GM12878 (cell line): ENCODE results near the gene RCC1. TPM values are rescaled to one million over a fixed set of nuclear protein-coding genes. Genes with fewer than 3 reads are reported as not detected.

Experiments
- ATAC-seq: fragments of 200-7000 bp; cut with Tn5 transposase; 3 replicates; pipeline ENCODE4 v1.9.1; 2020; ENCODE audit warnings: mild to moderate bottlenecking, moderate library complexity
- BruUV-seq: library from RNA; stranded (reverse); fragments of 400-500 nt; replicated peaks from 2 replicates; lab custom pipeline; 2021; lab: Mats Ljungman, UMichigan
- CTCF ChIA-PET: fragments of 300-600 bp; sonication (Branson Sonifier 250); formaldehyde crosslinking; extraction: SDS; loops from one replicate; lab custom pipeline; 2021; ENCODE audit warnings: inconsistent platforms; lab: Yijun Ruan, JAX
- POLR2A ChIA-PET: fragments of 350-600 bp; formaldehyde crosslinking; extraction: SDS; loops from one replicate; lab custom pipeline; 2021; ENCODE audit warnings: inconsistent platforms; lab: Charles Lee
- RAD21 ChIA-PET: fragments of 300-600 bp; sonication (Branson Sonifier 250); formaldehyde crosslinking; loops from one replicate; lab custom pipeline; 2023; ENCODE audit warnings: antibody characterized with exemption; ENCODE audit not compliant: unreplicated experiment; lab: Charles Lee
- SMC1A ChIA-PET: fragments of 300-600 bp; sonication (Branson Sonifier 250); formaldehyde crosslinking; loops from one replicate; lab custom pipeline; 2023; ENCODE audit not compliant: unreplicated experiment, uncharacterized antibody; lab: Charles Lee
- DNase-seq: peaks from one replicate; pipeline ENCODE4 v3.0.0-alpha.2; 2011; ENCODE audit warnings: low read depth, low spot score
- FAIRE-seq: peaks from 3 replicates; lab custom pipeline; 2011; peaks lifted over from hg19 to GRCh38; lab: Jason Lieb, UNC
- H2AFZ ChIP-seq: 2 replicates; pipeline ENCODE4 v1.6.0; 2011; ENCODE audit warnings: low read depth, low read length, control low read depth; ENCODE audit not compliant: control insufficient read depth
- H3K27ac ChIP-seq: 2 replicates; pipeline ENCODE4 v1.5.1; 2011; ENCODE audit warnings: control low read depth; ENCODE audit not compliant: control insufficient read depth, insufficient read depth
- H3K27me3 ChIP-seq, 2 experiments: replicated peaks in 1 of 2; 2 replicates each; pipeline versions ENCODE4 v1.6.0 to v1.6.1; 2011; ENCODE audit warnings: low read length in 1 of 2; ENCODE audit not compliant: control insufficient read depth in 2 of 2, insufficient read depth in 2 of 2
- H3K36me3 ChIP-seq, 2 experiments: 2 replicates each; pipeline ENCODE4 v1.5.1; 2011; ENCODE audit warnings: low read length in 1 of 2; ENCODE audit not compliant: control insufficient read depth in 2 of 2, insufficient read depth in 2 of 2
- H3K4me1 ChIP-seq: 2 replicates; pipeline ENCODE4 v1.6.1; 2011; ENCODE audit warnings: mild to moderate bottlenecking, low read length, moderate library complexity, mixed read lengths; ENCODE audit not compliant: control insufficient read depth, insufficient read depth
- H3K4me2 ChIP-seq: 2 replicates; pipeline ENCODE4 v1.6.0; 2011; ENCODE audit warnings: control low read depth; ENCODE audit not compliant: control insufficient read depth, insufficient read depth
- H3K4me3 ChIP-seq: fragments of 200-600 bp; sonication (generic); 2 replicates; pipeline ENCODE4 v1.5.1; 2016
- H3K79me2 ChIP-seq: 2 replicates; pipeline ENCODE4 v1.6.0; 2011; ENCODE audit warnings: low read length; ENCODE audit not compliant: control insufficient read depth, insufficient read depth
- H3K9ac ChIP-seq: 2 replicates; pipeline ENCODE4 v1.8.0; 2011; ENCODE audit warnings: low read length, control low read depth, mixed read lengths; ENCODE audit not compliant: control insufficient read depth, insufficient read depth
- H3K9me3 ChIP-seq: replicated peaks from 3 replicates; pipeline ENCODE4 v1.5.1; 2011; ENCODE audit warnings: mild to moderate bottlenecking, low read length; ENCODE audit not compliant: control insufficient read depth, insufficient read depth
- H4K20me1 ChIP-seq: 2 replicates; pipeline ENCODE4 v1.6.0; 2011; ENCODE audit not compliant: control insufficient read depth, insufficient read depth
- ASH2L ChIP-seq: fragments of 300-600, 200-600 bp; sonication (generic); IDR thresholded peaks from 2 replicates; pipeline ENCODE4 v1.6.1; 2017; ENCODE audit warnings: low read depth, mild to moderate bottlenecking, borderline replicate concordance
- BRCA1 ChIP-seq: IDR thresholded peaks from 2 replicates; pipeline ENCODE4 v1.6.1; 2011; ENCODE audit warnings: low read depth, low read length, improper control_type of control experiment
- CHD2 ChIP-seq: IDR thresholded peaks from 2 replicates; pipeline ENCODE4 v1.6.1; 2011; ENCODE audit warnings: low read depth, low read length, improper control_type of control experiment, borderline replicate concordance
- HDAC6 ChIP-seq: fragments of 200-600 bp; sonication (generic); IDR thresholded peaks from one replicate; pipeline ENCODE4 v1.8.0; 2017; ENCODE audit warnings: antibody characterized with exemption; ENCODE audit not compliant: unreplicated experiment
- IRF3 ChIP-seq: fragments of 450-650 bp; IDR thresholded peaks from 2 replicates; pipeline ENCODE4 v1.6.1; 2014; ENCODE audit warnings: mild to moderate bottlenecking
- JUND ChIP-seq: IDR thresholded peaks from 2 replicates; pipeline ENCODE4 v1.6.1; 2012; ENCODE audit warnings: low read depth, mild to moderate bottlenecking, low read length, improper control_type of control experiment, moderate library complexity
- KLF5 ChIP-seq: fragments of 450-650 bp; IDR thresholded peaks from 2 replicates; pipeline ENCODE4 v1.6.1; 2014; ENCODE audit warnings: mild to moderate bottlenecking; ENCODE audit not compliant: partially characterized antibody
- MAX ChIP-seq: IDR thresholded peaks from 2 replicates; pipeline ENCODE4 v1.6.1; 2012; ENCODE audit warnings: low read depth, low read length, improper control_type of control experiment
- NR2F1 ChIP-seq: fragments of 450-650 bp; conservative IDR thresholded peaks from 2 replicates; pipeline ENCODE4 v1.6.1; 2017; ENCODE audit warnings: mild to moderate bottlenecking
- REST ChIP-seq: IDR thresholded peaks from 2 replicates; pipeline ENCODE4 v1.6.1; 2012; ENCODE audit warnings: mild to moderate bottlenecking, low read depth, low read length
- SKIL ChIP-seq: fragments of 450-650 bp; IDR thresholded peaks from 2 replicates; pipeline ENCODE4 v1.6.1; 2017; ENCODE audit warnings: mild to moderate bottlenecking, low read depth, inconsistent platforms; ENCODE audit not compliant: poor library complexity, severe bottlenecking
- SMARCA5 ChIP-seq: fragments of 450-650 bp; IDR thresholded peaks from 2 replicates; pipeline ENCODE4 v1.6.1; 2017; ENCODE audit warnings: mild to moderate bottlenecking
- STAT1 ChIP-seq: fragments of 450-650 bp; conservative IDR thresholded peaks from 2 replicates; pipeline ENCODE4 v1.6.1; 2014; ENCODE audit warnings: antibody characterized with exemption, mild to moderate bottlenecking
- TCF3 ChIP-seq: IDR thresholded peaks from 2 replicates; pipeline ENCODE4 v1.6.1; 2012; ENCODE audit warnings: low read depth, mild to moderate bottlenecking, low read length, borderline replicate concordance; ENCODE audit not compliant: insufficient read depth
- ZNF384 ChIP-seq: IDR thresholded peaks from 2 replicates; pipeline ENCODE4 v1.6.1; 2012; ENCODE audit warnings: low read depth, mild to moderate bottlenecking, low read length, improper control_type of control experiment, borderline replicate concordance
- WGBS: methylation state at CpG from one replicate; pipeline ENCODE4 v1.1.6; 2016; ENCODE audit warnings: low lambda C conversion rate; ENCODE audit not compliant: insufficient replicate concordance, insufficient coverage; ENCODE audit errors: missing lambda C conversion rate; 5-methylcytosine and 5-hydroxymethylcytosine counted together
- in situ Hi-C: fragments of 300-500 bp; cut with MboI; formaldehyde crosslinking; loops from 9 replicates; pipeline ENCODE4 v1.14.3; 2018; ENCODE audit warnings: mixed read lengths
- intact Hi-C: fragments of 100-400 bp; cut with micrococcal nuclease; formaldehyde crosslinking; loops from one replicate; pipeline ENCODE4 v1.14.2; 2022; ENCODE audit not compliant: unreplicated experiment
- polyA plus RNA-seq, 11 experiments: library from polyadenylated mRNA; depleted of rRNA in 4 of 11; unstranded in 6 of 11; stranded (reverse) in 5 of 11; fragments of >200 nt; fragmentation: Nextera tagmentation in 4 of 11; fragmentation: Illumina TruSeq in 1 of 11; extraction: Ambion mirVana in 4 of 11; extraction: Trizol in 1 of 11; gene quantifications; 1 replicate in 1 of 11; 2 replicates in 10 of 11; pipeline versions ENCODE4 v1.2.1 to v1.2.3, GENCODE V29; 2011 to 2016; ENCODE audit warnings: inconsistent platforms in 2 of 11, missing spikeins in 2 of 11, low read depth in 1 of 11
- total RNA-seq, 4 experiments: library from RNA; depleted of rRNA in 3 of 4; stranded (reverse); fragments of >200 nt in 3 of 4; fragmentation: Illumina TruSeq in 1 of 4; extraction: Trizol in 1 of 4; gene quantifications; 2 replicates each; pipeline versions ENCODE4 v1.2.1 to v1.2.3, GENCODE V29; 2013 to 2021

Gene RCC1
- total and polyA plus RNA-seq, 10 of the 15 experiments (the other 5 are each of a cell fraction or from before 2014, with no cell fraction given), result 8.3 to 99.4 (median 74.6) TPM

- WGBS, result 21% methylated on average over 8 of the region's 8 CpGs
- ChIA-PET CTCF (interaction anchor here (0.6 to 8.9 kb wide), 9 partner anchors 10 to 275 kb away, joined by 3 to 58 read pairs (median 5); no protein-coding TSS in a partner anchor), SMC1A (interaction anchor here (1.0 to 4.0 kb wide), 5 partner anchors 70 to 151 kb away, joined by 3 to 28 read pairs (median 4); no protein-coding TSS in a partner anchor), POLR2A (interaction anchor here (0.5 to 8.7 kb wide), 6 partner anchors 23 to 264 kb away, joined by 3 to 81 read pairs (median 4); no protein-coding TSS in a partner anchor), RAD21 (interaction anchor here (0.5 to 2.8 kb wide), 7 partner anchors 14 to 262 kb away, joined by 3 to 8 read pairs (median 6); partner anchors contain the start of gene GMEB1)
- ATAC-seq (peak; percentile 0; the same call in 2 of the 3 replicates), FAIRE-seq (no peak), DNase-seq (no peak)
- Histone ChIP-seq H3K27ac (peak overlapping the region; percentile 94), H3K4me1 (peaks cover 10% of the 10 kb centered on the region), H3K4me2 (peak overlapping the region; percentile 94), H2AFZ (no peak overlapping the region), H3K9ac (peak overlapping the region; percentile 100), H3K36me3 (peaks cover 19 to 33% of the 10 kb centered on the region in 2 experiments), H3K27me3 (no peaks in the 10 kb centered on the region), H3K9me3 (no peaks in the 10 kb centered on the region; the same call in 2 of the 3 replicates), H3K79me2 (peaks cover 54% of the 10 kb centered on the region), H3K4me3 (peak overlapping the region; percentile 84), H4K20me1 (peaks cover 5% of the 10 kb centered on the region)
- intact Hi-C loops (loop anchor here (5.0 kb wide), 1 partner anchor 227 kb away; the partner anchor contains the start of gene YTHDF2), in situ Hi-C loops (no loop called here)
- BruUV-seq, result no TSS peak
- TF ChIP-seq IRF3, result no peak
- no peak for TF ChIP-seq CHD2
- TF ChIP-seq JUND, result no peak
- TF ChIP-seq BRCA1, result no peak
- no peak for TF ChIP-seq REST
- no peak for TF ChIP-seq ZNF384
- no peak for TF ChIP-seq HDAC6
- TF ChIP-seq SMARCA5, result no peak
- TF ChIP-seq NR2F1, result no peak
- no peak for TF ChIP-seq TCF3
- no peak for TF ChIP-seq STAT1
- TF ChIP-seq MAX, result no peak
- TF ChIP-seq ASH2L, result no peak
- no peak for TF ChIP-seq SKIL
- no peak for TF ChIP-seq KLF5
Measured at GRCh38 chr1:28510273-28510969, 4.6 kb downstream of the RCC1 start.
